ENCODE data around the gene GPC2.

GRCh38 chr7:100191775-100192174 lies 14.6 kb upstream of the GPC2 start:
- TF ChIP-seq CTCF (conservative IDR thresholded peaks at IDR 0.05 in 1 of 2, IDR thresholded peaks at IDR 0.05 in 1 of 2; ENCODE audit: extremely low read depth in 1 of 2, insufficient read depth in 1 of 2, low read depth in 1 of 2, low read length in 2 of 2) (no peak), EZH2 (IDR thresholded peaks at IDR 0.05; ENCODE audit: borderline replicate concordance, low read length) (no peak)

Measured in mammary epithelial cell (primary cell).